SK-N-DZ (cell line): ENCODE results near the gene IL13RA1.
"Not testable (repeated sequence)": the region's sequence is repeated elsewhere in the genome, so short reads cannot be mapped to it uniquely, and the experiment has no call there.

Source experiments
- DNase-seq: peaks from one replicate; pipeline ENCODE4 v3.0.0-alpha.2; 2015; ENCODE audit warnings: low spot score
- small RNA-seq, 2 experiments: library from RNA; depleted of rRNA; stranded (forward); fragments of <200 nt; gene quantifications; one replicate each; pipeline ENCODE3, GENCODE V24; 2014

Gene IL13RA1

DNA sequence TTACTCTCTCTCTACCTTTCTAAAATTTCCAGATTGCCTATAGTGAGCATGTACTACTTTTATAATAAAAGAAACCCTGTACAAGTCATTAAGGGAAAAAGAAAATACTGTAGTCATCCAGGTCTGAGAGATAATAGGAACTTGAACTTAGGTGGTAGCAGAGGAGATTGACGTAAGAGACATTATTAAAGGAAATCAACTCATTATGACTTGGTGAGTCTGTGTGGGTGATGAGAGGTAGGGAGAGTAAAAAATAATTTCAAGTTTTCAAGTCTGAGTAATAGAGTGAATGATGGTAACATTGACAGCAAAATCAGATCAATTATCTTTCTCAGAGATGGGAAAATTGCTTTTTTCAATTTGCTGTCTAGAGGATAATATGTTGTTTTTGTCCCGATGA lies 52.2 kb downstream of the IL13RA1 start:
- no peak for DNase-seq

- no peak for DNase-seq
Measured at GRCh38 chrX:118780509-118780908, 53.1 kb downstream of the IL13RA1 start.

DNA sequence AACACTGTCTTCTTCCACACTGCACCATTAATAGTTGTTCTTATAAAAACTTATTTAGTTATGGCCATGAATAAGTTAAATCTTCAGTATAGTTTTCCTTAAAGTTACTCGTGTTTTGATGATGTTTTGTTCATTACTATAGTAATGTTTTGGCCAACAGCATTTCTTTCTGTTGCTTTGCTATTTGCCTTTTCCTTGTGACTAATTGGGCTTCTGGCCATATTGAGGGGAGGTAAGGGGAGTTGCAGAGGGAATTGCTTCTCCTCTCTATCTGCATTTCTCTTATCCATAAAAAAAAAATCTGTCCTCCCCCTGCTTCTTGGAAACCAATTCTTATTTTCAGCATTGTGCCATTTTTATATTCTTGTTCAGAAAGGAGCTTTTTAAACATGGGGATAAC lies 53.5 kb downstream of the IL13RA1 start:
- no peak for DNase-seq

GRCh38 chrX:118795528-118796280 lies 68.3 kb downstream of the IL13RA1 start:
- DNase-seq = no peak

- no peak for DNase-seq
Measured at GRCh38 chrX:118802857-118803256, 75.5 kb downstream of the IL13RA1 start.

DNA sequence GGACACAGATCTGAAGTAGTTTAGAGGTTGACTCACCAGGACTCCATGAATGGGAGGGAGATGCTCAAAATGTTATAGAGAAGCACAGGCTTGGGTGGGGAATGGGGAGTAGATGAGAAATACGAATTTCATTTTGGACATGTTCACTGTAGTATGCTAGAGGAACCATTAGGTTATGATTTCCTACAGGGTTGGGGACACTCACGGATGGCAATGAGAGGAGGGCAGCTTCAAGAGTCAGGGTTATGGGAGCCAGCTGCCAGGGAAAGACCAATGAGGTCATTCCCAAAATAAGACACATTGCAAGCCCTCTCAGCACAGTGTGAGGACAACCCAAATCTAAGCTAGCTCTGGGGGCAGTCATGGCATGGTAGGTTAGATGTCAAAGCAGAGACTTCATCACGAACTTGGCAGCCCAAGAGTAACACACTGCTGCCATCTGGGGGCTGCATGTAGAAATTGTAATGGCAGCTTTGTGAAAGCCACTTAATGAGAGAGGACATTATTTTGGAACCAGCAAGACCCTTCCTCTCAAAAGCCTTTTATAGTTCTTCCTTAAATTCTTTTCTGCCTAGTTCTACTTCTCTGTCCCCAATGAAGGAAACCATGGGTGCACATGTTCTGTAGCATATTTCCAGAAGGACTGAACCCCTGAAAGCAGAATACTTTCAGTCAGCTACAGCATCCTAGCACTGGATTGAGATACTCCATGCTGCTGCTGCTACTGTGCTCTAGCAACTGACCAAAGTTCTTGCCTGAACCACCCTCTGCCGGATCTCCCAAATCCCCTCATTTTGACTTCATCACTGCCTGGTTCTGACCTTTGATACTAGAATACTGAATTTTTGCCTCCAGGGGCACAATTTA lies 80.0 kb downstream of the IL13RA1 start:
- DNase-seq = peak; percentile 50

GRCh38 chrX:118817257-118817656 lies 89.9 kb downstream of the IL13RA1 start:
- not testable (repeated sequence) for DNase-seq

- DNase-seq = peak; percentile 75
Measured at GRCh38 chrX:118823263-118824172, 96.1 kb downstream of the IL13RA1 start, which contains the start of gene ZCCHC12. ZCCHC12 (plus strand) TSS chrX:118823824; CDS start chrX:118825245, 1,421 bp downstream.

GRCh38 chrX:118824173-118824730 lies 96.8 kb downstream of the IL13RA1 start:
- DNase-seq = peak; percentile 46

- DNase-seq = no peak
Measured at GRCh38 chrX:118825227-118825626, 97.8 kb downstream of the IL13RA1 start.

- peak; percentile 48 for DNase-seq
Measured at GRCh38 chrX:118839334-118839958, 112.0 kb downstream of the IL13RA1 start.

Small RNA genes within 50 kb of the gene (small RNA-seq; reads per million reads assigned to genes)
- 0 reads per million in 2 experiments for gene RF00566
